Activated B cell treated with CpG ODN at 0.5 μM for 24 hours (primary cell): Measurements from ENCODE around the gene EIF2S2. TPM values are rescaled to one million over a fixed set of nuclear protein-coding genes. Genes with fewer than 3 reads are reported as not detected.
"Not testable (repeated sequence)": the region's sequence is repeated elsewhere in the genome, so short reads cannot be mapped to it uniquely, and the experiment has no call there.

Experiments
- ATAC-seq: fragments of 200-7000 bp; cut with Tn5 transposase; one replicate; pipeline ENCODE4 v1.10.0; 2021; ENCODE audit warnings: low read depth, mild to moderate bottlenecking, moderate library complexity
- CTCF ChIA-PET: fragments of 350-600 bp; sonication (Branson Sonifier 250); formaldehyde crosslinking; loops from one replicate; lab custom pipeline; 2021; ENCODE audit warnings: antibody characterized with exemption; lab: Charles Lee
- POLR2A ChIA-PET: fragments of 350-600 bp; sonication (Branson Sonifier 250); formaldehyde crosslinking; loops from one replicate; lab custom pipeline; 2021; ENCODE audit warnings: antibody characterized with exemption; lab: Charles Lee
- DNase-seq: peaks from one replicate; pipeline ENCODE4 v3.0.0; 2022
- H3K27ac Mint-ChIP-seq: one replicate; pipeline ENCODE4 v1.8.0; 2020; ENCODE audit warnings: mixed read lengths
- H3K27me3 Mint-ChIP-seq: one replicate; pipeline ENCODE4 v1.8.0; 2021; ENCODE audit warnings: mixed read lengths
- H3K36me3 Mint-ChIP-seq: one replicate; pipeline ENCODE4 v1.8.0; 2021; ENCODE audit warnings: low read depth, mixed read lengths
- H3K4me1 Mint-ChIP-seq: one replicate; pipeline ENCODE4 v1.8.0; 2021; ENCODE audit warnings: mixed read lengths
- H3K4me3 Mint-ChIP-seq: one replicate; pipeline ENCODE4 v1.8.0; 2020; ENCODE audit warnings: mild to moderate bottlenecking, mixed read lengths
- H3K9me3 Mint-ChIP-seq: one replicate; pipeline ENCODE4 v1.8.0; 2020; ENCODE audit warnings: mixed read lengths
- CTCF ChIP-seq: fragments of 200-600 bp; IDR thresholded peaks from one replicate; pipeline ENCODE4 v1.8.0; 2022; ENCODE audit warnings: antibody characterized with exemption, mild to moderate bottlenecking
- intact Hi-C: fragments of 100-400 bp; cut with micrococcal nuclease; formaldehyde crosslinking; loops from one replicate; pipeline ENCODE4 v1.15.1; 2024
- total RNA-seq: library from RNA; stranded (reverse); gene quantifications from 2 replicates; pipeline ENCODE4 v1.2.3, GENCODE V29; 2022

EIF2S2 gene
- total RNA-seq, 1 donor from 2014 or later, result 58.3 TPM

- Mint-ChIP-seq H3K36me3 (no peaks in the 10 kb centered on the region), H3K27me3 (peaks cover 10% of the 10 kb centered on the region), H3K27ac (no peak overlapping the region), H3K9me3 (no peaks in the 10 kb centered on the region), H3K4me3 (no peak overlapping the region), H3K4me1 (no peaks in the 10 kb centered on the region)
- POLR2A ChIA-PET, result no interaction called here
- ATAC-seq, result no peak
- intact Hi-C loops, result no loop called here
- CTCF ChIA-PET, result no interaction called here
- TF ChIP-seq CTCF, result no peak
- no peak for DNase-seq
Observed at GRCh38 chr20:34145280-34145819, 33.3 kb upstream of the EIF2S2 start.

DNA sequence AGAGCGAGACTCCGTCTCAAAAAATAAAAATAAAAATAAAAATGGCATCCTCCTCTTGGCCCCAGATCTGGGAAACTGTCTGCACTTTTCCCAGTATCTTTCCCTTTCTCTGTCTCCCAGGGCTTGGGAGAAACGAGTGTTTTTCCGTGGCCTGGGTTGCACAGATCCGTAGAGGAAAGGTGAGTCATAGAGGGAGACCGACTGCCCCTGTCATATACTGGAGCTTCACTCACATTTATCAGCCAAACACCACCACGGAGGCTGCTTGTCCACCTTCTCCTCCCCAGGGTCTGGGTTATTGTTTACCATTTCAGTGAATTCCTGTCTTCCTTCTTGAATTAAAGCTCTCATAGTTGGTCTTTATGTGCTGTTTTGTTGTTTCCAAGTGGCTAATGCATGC lies 31.9 kb upstream of the EIF2S2 start:
- no peak overlapping the region for H3K27ac Mint-ChIP-seq
- peaks cover 8% of the 10 kb centered on the region for H3K27me3 Mint-ChIP-seq
- no peak for TF ChIP-seq CTCF
- H3K4me1 Mint-ChIP-seq, result no peaks in the 10 kb centered on the region
- no peaks in the 10 kb centered on the region for H3K36me3 Mint-ChIP-seq
- ChIA-PET CTCF (no interaction called here), POLR2A (no interaction called here)
- DNase-seq (no peak), ATAC-seq (no peak)
- no peak overlapping the region for H3K4me3 Mint-ChIP-seq
- no peaks in the 10 kb centered on the region for H3K9me3 Mint-ChIP-seq
- intact Hi-C loops, result no loop called here

DNA sequence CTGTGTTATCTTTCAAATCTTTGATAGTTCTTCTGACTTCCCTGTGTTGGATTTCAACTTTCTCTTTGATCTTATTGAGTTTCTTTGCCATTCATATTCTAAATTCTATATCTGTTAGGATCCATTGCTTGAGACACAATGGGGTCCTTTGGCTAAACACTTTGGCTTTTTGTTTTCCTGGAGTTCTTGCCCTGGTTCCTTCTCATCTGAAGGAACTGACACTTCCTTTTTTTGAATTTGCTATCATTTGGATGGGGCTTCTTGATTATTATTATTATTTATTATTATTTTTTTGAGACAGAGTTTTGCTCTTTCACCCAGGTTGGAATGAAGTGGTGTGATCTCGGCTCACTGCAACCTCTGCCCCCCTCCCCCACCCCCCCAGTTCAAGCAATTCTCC lies 30.1 kb upstream of the EIF2S2 start:
- Mint-ChIP-seq H3K27ac (no peak overlapping the region), H3K27me3 (peaks cover 8% of the 10 kb centered on the region), H3K9me3 (no peaks in the 10 kb centered on the region), H3K36me3 (no peaks in the 10 kb centered on the region), H3K4me3 (no peak overlapping the region), H3K4me1 (no peaks in the 10 kb centered on the region)
- no peak for TF ChIP-seq CTCF
- ChIA-PET CTCF (no interaction called here), POLR2A (no interaction called here)
- no peak for ATAC-seq
- no peak for DNase-seq
- intact Hi-C loops, result no loop called here

- no peak for ATAC-seq
Observed at GRCh38 chr20:34141293-34141692, 29.2 kb upstream of the EIF2S2 start.

GRCh38 chr20:34135525-34136275 lies 23.7 kb upstream of the EIF2S2 start:
- H3K4me1 Mint-ChIP-seq, DNase-seq, CTCF ChIA-PET, H3K36me3 Mint-ChIP-seq, H3K4me3 Mint-ChIP-seq, ATAC-seq, H3K27ac Mint-ChIP-seq, intact Hi-C loops, H3K9me3 Mint-ChIP-seq, POLR2A ChIA-PET: not testable (repeated sequence)
- H3K27me3 Mint-ChIP-seq, result peaks cover 13% of the 10 kb centered on the region

More at GRCh38 chr20:34141293-34141692, 29.2 kb upstream of the EIF2S2 start:
- Mint-ChIP-seq H3K36me3 (no peaks in the 10 kb centered on the region), H3K4me3 (no peak overlapping the region), H3K9me3 (no peaks in the 10 kb centered on the region), H3K27ac (no peak overlapping the region), H3K27me3 (peaks cover 12% of the 10 kb centered on the region), H3K4me1 (no peaks in the 10 kb centered on the region)
- ChIA-PET POLR2A (no interaction called here), CTCF (no interaction called here)
- intact Hi-C loops, result no loop called here
- DNase-seq, result no peak
- TF ChIP-seq CTCF, result no peak

DNA sequence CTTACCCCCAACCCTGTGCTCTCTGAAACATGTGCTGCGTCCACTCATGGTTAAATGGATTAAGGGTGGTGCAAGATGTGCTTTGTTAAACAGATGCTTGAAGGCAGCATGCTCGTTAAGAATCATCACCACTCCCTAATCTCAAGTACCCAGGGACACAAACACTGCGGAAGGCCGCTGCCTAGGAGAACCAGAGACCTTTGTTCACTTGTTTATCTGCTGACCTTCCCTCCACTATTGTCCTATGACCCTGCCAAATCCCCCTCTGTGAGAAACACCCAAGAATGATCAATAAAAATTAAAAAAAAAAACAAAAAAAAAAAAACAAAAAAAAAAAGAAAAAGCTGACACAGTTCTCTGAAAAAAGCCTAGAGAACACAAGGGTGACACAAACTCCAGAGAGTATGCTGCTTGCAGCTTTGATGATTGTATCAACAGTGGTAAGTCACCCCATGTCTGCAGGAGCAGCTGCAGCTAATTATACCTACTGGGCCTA lies 21.4 kb upstream of the EIF2S2 start:
- H3K36me3 Mint-ChIP-seq, POLR2A ChIA-PET, H3K4me1 Mint-ChIP-seq, H3K9me3 Mint-ChIP-seq, H3K4me3 Mint-ChIP-seq, DNase-seq, intact Hi-C loops, CTCF ChIA-PET, ATAC-seq, H3K27ac Mint-ChIP-seq: not testable (repeated sequence)
- H3K27me3 Mint-ChIP-seq, result peaks cover 13% of the 10 kb centered on the region

DNA sequence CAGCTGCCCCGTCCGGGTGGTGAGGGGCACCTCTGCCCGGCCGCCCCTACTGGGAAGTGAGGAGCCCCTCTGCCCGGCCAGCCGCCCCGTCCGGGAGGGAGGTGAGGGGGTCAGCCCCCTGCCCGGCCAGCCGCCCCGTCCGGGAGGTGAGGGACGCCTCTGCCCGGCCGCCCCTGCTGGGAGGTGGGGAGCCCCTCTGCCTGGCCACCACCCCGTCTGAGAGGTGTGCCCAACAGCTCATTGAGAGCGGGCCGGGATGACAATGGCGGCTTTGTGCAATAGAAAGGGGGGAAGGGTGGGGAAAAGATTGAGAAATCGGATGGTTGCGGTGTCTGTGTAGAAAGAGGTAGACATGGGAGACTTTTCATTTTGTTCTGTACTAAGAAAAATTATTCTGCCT lies 20.9 kb upstream of the EIF2S2 start:
- ATAC-seq, H3K36me3 Mint-ChIP-seq, CTCF ChIA-PET, H3K27ac Mint-ChIP-seq, H3K4me3 Mint-ChIP-seq, POLR2A ChIA-PET, H3K9me3 Mint-ChIP-seq, DNase-seq, H3K4me1 Mint-ChIP-seq, intact Hi-C loops: not testable (repeated sequence)
- H3K27me3 Mint-ChIP-seq, result peaks cover 13% of the 10 kb centered on the region

DNA sequence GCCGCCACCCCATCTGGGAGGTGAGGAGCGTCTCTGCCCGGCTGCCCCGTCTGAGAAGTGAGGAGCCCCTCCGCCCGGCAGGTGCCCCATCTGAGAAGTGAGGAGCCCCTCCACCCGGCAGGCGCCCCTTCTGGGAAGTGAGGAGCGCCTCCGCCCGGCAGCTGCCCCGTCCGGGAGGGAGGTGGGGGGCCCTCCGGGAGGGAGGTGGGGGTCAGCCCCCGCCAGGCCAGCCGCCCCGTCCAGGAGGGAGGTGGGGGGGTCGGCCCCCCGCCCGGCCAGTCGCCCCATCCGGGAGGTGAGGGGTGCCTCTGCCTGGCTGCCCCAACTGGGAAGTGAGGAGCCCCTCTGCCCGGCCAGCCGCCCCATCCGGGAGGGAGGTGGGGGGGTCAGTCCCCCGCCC lies 20.4 kb upstream of the EIF2S2 start:
- H3K9me3 Mint-ChIP-seq, H3K27ac Mint-ChIP-seq, DNase-seq, CTCF ChIA-PET, intact Hi-C loops, H3K4me1 Mint-ChIP-seq, H3K4me3 Mint-ChIP-seq, POLR2A ChIA-PET, H3K36me3 Mint-ChIP-seq, ATAC-seq: not testable (repeated sequence)
- peaks cover 13% of the 10 kb centered on the region for H3K27me3 Mint-ChIP-seq
